BJ (cell line): ENCODE data around the gene SND1. TPM values are rescaled to one million over a fixed set of nuclear protein-coding genes. Genes with fewer than 3 reads are reported as not detected.

ENCODE experiments used
- CTCF ChIA-PET: fragments of 350-600 bp; formaldehyde crosslinking; extraction: SDS; loops from one replicate; lab custom pipeline; 2021; ENCODE audit warnings: antibody characterized with exemption, inconsistent platforms; lab: Yijun Ruan, JAX
- POLR2A ChIA-PET: fragments of 300-600 bp; sonication (Branson Sonifier 250); formaldehyde crosslinking; extraction: SDS; loops from one replicate; lab custom pipeline; 2021; ENCODE audit warnings: antibody characterized with exemption; lab: Charles Lee
- DNase-seq: peaks from one replicate; pipeline ENCODE4 v3.0.0-alpha.2; 2011; ENCODE audit warnings: low read depth
- H3K27me3 ChIP-seq: 2 replicates; pipeline ENCODE4 v1.6.0; 2011; ENCODE audit warnings: low read length; ENCODE audit not compliant: control insufficient read depth, insufficient read depth
- H3K36me3 ChIP-seq: 2 replicates; pipeline ENCODE4 v1.5.1; 2011; ENCODE audit warnings: low read length; ENCODE audit not compliant: control insufficient read depth, insufficient read depth
- H3K4me3 ChIP-seq: 2 replicates; pipeline ENCODE4 v1.5.1; 2011; ENCODE audit warnings: low read depth, mild to moderate bottlenecking, control low read depth, low read length
- polyA plus RNA-seq: library from polyadenylated mRNA; depleted of rRNA; stranded (reverse); fragments of >200 nt; gene quantifications from 2 replicates; pipeline ENCODE4 v1.2.3, GENCODE V29; 2011
- TF ChIP-seq, protein P1 (sequence below): IDR thresholded peaks from 2 replicates; pipeline ENCODE4 v1.5.1; 2011; ENCODE audit warnings: low read depth, mild to moderate bottlenecking, control low read depth, inconsistent platforms, low read length, moderate library complexity; ENCODE audit not compliant: insufficient read depth

Gene SND1
- polyA plus RNA-seq, 1 experiment: 203 TPM

- DNase-seq: no peak
- TF ChIP-seq, protein P1, sequence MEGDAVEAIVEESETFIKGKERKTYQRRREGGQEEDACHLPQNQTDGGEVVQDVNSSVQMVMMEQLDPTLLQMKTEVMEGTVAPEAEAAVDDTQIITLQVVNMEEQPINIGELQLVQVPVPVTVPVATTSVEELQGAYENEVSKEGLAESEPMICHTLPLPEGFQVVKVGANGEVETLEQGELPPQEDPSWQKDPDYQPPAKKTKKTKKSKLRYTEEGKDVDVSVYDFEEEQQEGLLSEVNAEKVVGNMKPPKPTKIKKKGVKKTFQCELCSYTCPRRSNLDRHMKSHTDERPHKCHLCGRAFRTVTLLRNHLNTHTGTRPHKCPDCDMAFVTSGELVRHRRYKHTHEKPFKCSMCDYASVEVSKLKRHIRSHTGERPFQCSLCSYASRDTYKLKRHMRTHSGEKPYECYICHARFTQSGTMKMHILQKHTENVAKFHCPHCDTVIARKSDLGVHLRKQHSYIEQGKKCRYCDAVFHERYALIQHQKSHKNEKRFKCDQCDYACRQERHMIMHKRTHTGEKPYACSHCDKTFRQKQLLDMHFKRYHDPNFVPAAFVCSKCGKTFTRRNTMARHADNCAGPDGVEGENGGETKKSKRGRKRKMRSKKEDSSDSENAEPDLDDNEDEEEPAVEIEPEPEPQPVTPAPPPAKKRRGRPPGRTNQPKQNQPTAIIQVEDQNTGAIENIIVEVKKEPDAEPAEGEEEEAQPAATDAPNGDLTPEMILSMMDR: no peak
- POLR2A ChIA-PET: no interaction called here
- no peaks in the 10 kb centered on the region for H3K27me3 ChIP-seq
- peaks cover 1% of the 10 kb centered on the region; the same call in 1 of the 2 replicates for H3K36me3 ChIP-seq
- H3K4me3 ChIP-seq: no peak overlapping the region
- CTCF ChIA-PET: no interaction called here
These were observed 245.9 kb downstream of the SND1 start for GRCh38 chr7:127897704-127898454.

- POLR2A ChIA-PET: no interaction called here
These were observed 247.4 kb downstream of the SND1 start for GRCh38 chr7:127899411-127899810.

DNA sequence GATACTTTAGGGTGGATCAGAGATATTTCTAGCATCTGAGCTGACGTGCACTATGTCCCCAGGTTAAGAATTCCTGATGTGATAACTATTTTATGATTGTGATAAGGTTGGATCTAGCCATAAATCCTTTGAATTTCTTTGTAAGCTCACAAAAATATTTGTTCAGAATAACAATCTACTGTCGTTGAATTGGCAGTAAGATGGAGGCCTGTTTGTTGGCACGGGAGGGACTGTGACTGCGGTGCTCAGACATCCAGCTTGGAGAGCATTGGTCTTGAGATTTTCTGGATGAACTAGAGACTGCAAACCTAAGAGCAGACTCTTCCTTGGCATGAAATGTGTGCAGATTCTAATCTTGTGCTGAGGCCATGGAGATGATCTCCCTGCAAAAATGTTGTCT lies 248.1 kb downstream of the SND1 start:
- Histone ChIP-seq H3K27me3 (no peaks in the 10 kb centered on the region), H3K4me3 (no peak overlapping the region), H3K36me3 (peaks cover 1% of the 10 kb centered on the region; the same call in 1 of the 2 replicates)
- TF ChIP-seq, protein P1: no peak
- ChIA-PET POLR2A (no interaction called here), CTCF (interaction anchor here (0.9 kb wide), 1 partner anchor 23 kb away, joined by 3 read pairs; no protein-coding TSS in a partner anchor)
- no peak for DNase-seq

More at GRCh38 chr7:127899411-127899810, 247.4 kb downstream of the SND1 start:
- no peak for DNase-seq
- Histone ChIP-seq H3K27me3 (no peaks in the 10 kb centered on the region), H3K4me3 (no peak overlapping the region), H3K36me3 (peaks cover 1% of the 10 kb centered on the region; the same call in 1 of the 2 replicates)
- CTCF ChIA-PET: no interaction called here
- TF ChIP-seq, protein P1: no peak

- Histone ChIP-seq H3K27me3 (no peaks in the 10 kb centered on the region), H3K4me3 (no peak overlapping the region), H3K36me3 (no peaks in the 10 kb centered on the region)
- DNase-seq: no peak
- ChIA-PET POLR2A (no interaction called here), CTCF (interaction anchor here (0.9 kb wide), 1 partner anchor 22 kb away, joined by 3 read pairs; no protein-coding TSS in a partner anchor)
- TF ChIP-seq, protein P1: no peak
These were observed 249.0 kb downstream of the SND1 start for GRCh38 chr7:127900732-127901685.
